NK-92 (cell line): ENCODE results near the gene CCL5.

Experiments
- DNase-seq: peaks from one replicate; lab custom pipeline; 2025; ENCODE audit not compliant: unreplicated experiment; lab: John Stamatoyannopoulos, UW

Gene CCL5

GRCh38 chr17:35879773-35880654 is at the start of gene CCL5:
Gene CCL5, minus strand, starts transcription at chr17:35880360.
- DNase-seq, result no peak

GRCh38 chr17:35927714-35928113 is 47.6 kb upstream of the CCL5 start:
- DNase-seq, result no peak

- no peak for DNase-seq
Measured at GRCh38 chr17:35923609-35924114, 43.5 kb upstream of the CCL5 start.

GRCh38 chr17:35920229-35920628 is 40.1 kb upstream of the CCL5 start:
- no peak for DNase-seq

GRCh38 chr17:35918665-35919064 is 38.5 kb upstream of the CCL5 start:
- DNase-seq, result no peak

GRCh38 chr17:35917519-35918213 is 37.5 kb upstream of the CCL5 start:
- DNase-seq, result no peak

- no peak for DNase-seq
Measured at GRCh38 chr17:35915153-35915964, 35.2 kb upstream of the CCL5 start.

GRCh38 chr17:35914354-35914753 is 34.2 kb upstream of the CCL5 start:
- no peak for DNase-seq

GRCh38 chr17:35913609-35914008 is 33.4 kb upstream of the CCL5 start:
- no peak for DNase-seq

GRCh38 chr17:35912942-35913341 is 32.8 kb upstream of the CCL5 start:
- no peak for DNase-seq

GRCh38 chr17:35912339-35912912 is 32.3 kb upstream of the CCL5 start:
- no peak for DNase-seq

- DNase-seq, result no peak
Measured at GRCh38 chr17:35909408-35909807, 29.2 kb upstream of the CCL5 start.

- DNase-seq, result no peak
Measured at GRCh38 chr17:35907691-35908090, 27.5 kb upstream of the CCL5 start.

GRCh38 chr17:35906926-35907637 is 26.9 kb upstream of the CCL5 start:
- DNase-seq, result no peak

- DNase-seq, result no peak
Measured at GRCh38 chr17:35906191-35906925, 26.2 kb upstream of the CCL5 start.

- DNase-seq, result no peak
Measured at GRCh38 chr17:35903451-35903850, 23.3 kb upstream of the CCL5 start.

- no peak for DNase-seq
Measured at GRCh38 chr17:35901631-35902175, 21.5 kb upstream of the CCL5 start.

GRCh38 chr17:35900708-35901480 is 20.7 kb upstream of the CCL5 start:
- no peak for DNase-seq

- DNase-seq, result no peak
Measured at GRCh38 chr17:35900280-35900679, 20.1 kb upstream of the CCL5 start.
